ENCODE measurements around the gene SVEP1. TPM values are rescaled to one million over a fixed set of nuclear protein-coding genes. Genes with fewer than 3 reads are reported as not detected.

SVEP1 gene
- polyA plus RNA-seq, 1 of the 3 experiments (the other 2 are of a cell fraction), result 0.10 TPM

- H3K4me3 ChIP-seq (ENCODE audit: low read depth in 2 of 2, low read length in 1 of 2), result no peak overlapping the region
- no peak overlapping the region for H2AFZ ChIP-seq (ENCODE audit: low read depth)
- no peaks in the 10 kb centered on the region for H3K4me1 ChIP-seq (ENCODE audit: control insufficient read depth in 1 of 2, insufficient read depth in 2 of 2, low read depth in 1 of 2, low read length in 1 of 2)
- no peaks in the 10 kb centered on the region for H3K9me2 ChIP-seq
- WGBS (ENCODE audit: low lambda C conversion rate), result 20% methylated on average over 2 of the region's 2 CpGs
- H3K27me3 ChIP-seq (ENCODE audit: insufficient read depth), result no peaks in the 10 kb centered on the region
- no peaks in the 10 kb centered on the region for H4K20me1 ChIP-seq (ENCODE audit: insufficient read depth)
- H3K36me3 ChIP-seq (replicated peaks in 1 of 2; ENCODE audit: control insufficient read depth in 1 of 2, insufficient read depth in 2 of 2, low read length in 1 of 2), result no peaks in the 10 kb centered on the region
- H3K79me2 ChIP-seq (ENCODE audit: insufficient read depth), result no peaks in the 10 kb centered on the region
- ChIA-PET POLR2A (no interaction called here), CTCF (no interaction called here)
- TF ChIP-seq NFIC (IDR thresholded peaks at IDR 0.05; ENCODE audit: borderline replicate concordance), result no peak
- TF ChIP-seq FOSL2 (IDR thresholded peaks at IDR 0.05; ENCODE audit: borderline replicate concordance, low read depth), result no peak
- TF ChIP-seq NRF1 (IDR thresholded peaks at IDR 0.05; ENCODE audit: low read depth, low read length), result no peak
- TF ChIP-seq, protein P1, sequence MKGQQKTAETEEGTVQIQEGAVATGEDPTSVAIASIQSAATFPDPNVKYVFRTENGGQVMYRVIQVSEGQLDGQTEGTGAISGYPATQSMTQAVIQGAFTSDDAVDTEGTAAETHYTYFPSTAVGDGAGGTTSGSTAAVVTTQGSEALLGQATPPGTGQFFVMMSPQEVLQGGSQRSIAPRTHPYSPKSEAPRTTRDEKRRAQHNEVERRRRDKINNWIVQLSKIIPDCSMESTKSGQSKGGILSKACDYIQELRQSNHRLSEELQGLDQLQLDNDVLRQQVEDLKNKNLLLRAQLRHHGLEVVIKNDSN (IDR thresholded peaks at IDR 0.05; ENCODE audit: borderline replicate concordance, low read depth), result no peak
- no peaks in the 10 kb centered on the region for H3K9me3 ChIP-seq
- H3K4me2 ChIP-seq, result no peak overlapping the region
- no peak overlapping the region for H3K27ac ChIP-seq (ENCODE audit: low read depth in 2 of 2, low read length in 1 of 2)
- H3K9ac ChIP-seq, result no peak overlapping the region
- H3F3A ChIP-seq (replicated peaks; ENCODE audit: insufficient read depth), result no peaks in the 10 kb centered on the region
- no peak for DNase-seq
These were observed 165.1 kb downstream of the SVEP1 start for GRCh38 chr9:110414471-110414870.

DNA sequence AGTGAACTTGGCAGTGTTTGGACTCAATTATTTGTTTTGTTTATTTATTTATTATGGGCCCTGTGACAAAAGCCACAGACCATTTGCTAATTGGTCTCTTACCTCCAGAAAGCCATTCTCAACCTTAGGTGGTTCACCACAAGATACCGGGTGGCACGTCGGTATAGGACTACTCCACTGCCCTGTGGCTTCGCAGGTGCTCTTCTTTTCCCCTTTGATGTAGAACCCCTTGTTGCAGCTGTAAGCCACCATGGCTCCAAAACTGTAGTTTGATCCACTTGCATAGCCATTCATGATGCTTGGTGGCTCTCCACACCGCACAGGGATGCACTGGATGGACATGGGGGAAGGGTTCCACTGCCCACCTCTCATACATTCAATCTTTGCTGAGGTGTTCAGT, 168.6 kb downstream of the SVEP1 start:
- Histone ChIP-seq H3K4me2 (no peak overlapping the region), H3K9ac (no peak overlapping the region), H3K4me1 (ENCODE audit: control insufficient read depth in 1 of 2, insufficient read depth in 2 of 2, low read depth in 1 of 2, low read length in 1 of 2) (no peaks in the 10 kb centered on the region), H3K27ac (ENCODE audit: low read depth in 2 of 2, low read length in 1 of 2) (no peak overlapping the region), H3K9me2 (no peaks in the 10 kb centered on the region), H3K9me3 (no peaks in the 10 kb centered on the region), H4K20me1 (ENCODE audit: insufficient read depth) (no peaks in the 10 kb centered on the region), H3K79me2 (ENCODE audit: insufficient read depth) (no peaks in the 10 kb centered on the region), H3K36me3 (replicated peaks in 1 of 2; ENCODE audit: control insufficient read depth in 1 of 2, insufficient read depth in 2 of 2, low read length in 1 of 2) (no peaks in the 10 kb centered on the region), H3F3A (replicated peaks; ENCODE audit: insufficient read depth) (no peaks in the 10 kb centered on the region), H2AFZ (ENCODE audit: low read depth) (no peak overlapping the region), H3K27me3 (ENCODE audit: insufficient read depth) (no peaks in the 10 kb centered on the region; the same call in 1 of the 2 replicates), H3K4me3 (ENCODE audit: low read depth in 2 of 2, low read length in 1 of 2) (no peak overlapping the region)
- DNase-seq, result no peak
- ChIA-PET CTCF (interaction anchor here (1.6 kb wide), 1 partner anchor 213 kb away, joined by 4 read pairs; no protein-coding TSS in a partner anchor), POLR2A (no interaction called here)
- TF ChIP-seq ELF1 (IDR thresholded peaks at IDR 0.05) (no peak), POLR2AphosphoS5 (IDR thresholded peaks at IDR 0.05; ENCODE audit: low read depth, low read length) (no peak), CHD2 (IDR thresholded peaks at IDR 0.05; ENCODE audit: low read length, partially characterized antibody) (no peak), MXI1 (IDR thresholded peaks at IDR 0.05; ENCODE audit: low read depth, low read length) (no peak), NRF1 (IDR thresholded peaks at IDR 0.05; ENCODE audit: low read depth, low read length) (no peak)
- WGBS (ENCODE audit: low lambda C conversion rate), result 46% methylated on average over 5 of the region's 5 CpGs

GRCh38 chr9:110408598-110408997, 170.9 kb downstream of the SVEP1 start:
- WGBS (ENCODE audit: low lambda C conversion rate), result 39% methylated on average over 6 of the region's 7 CpGs
- H3K27me3 ChIP-seq (ENCODE audit: insufficient read depth), result no peaks in the 10 kb centered on the region; the same call in 1 of the 2 replicates
- H3K36me3 ChIP-seq (replicated peaks in 1 of 2; ENCODE audit: control insufficient read depth in 1 of 2, insufficient read depth in 2 of 2, low read length in 1 of 2), result no peaks in the 10 kb centered on the region
- no peaks in the 10 kb centered on the region for H3K9me3 ChIP-seq
- no peak for DNase-seq
- H3K27ac ChIP-seq (ENCODE audit: low read depth in 2 of 2, low read length in 1 of 2), result no peak overlapping the region
- H3K79me2 ChIP-seq (ENCODE audit: insufficient read depth), result no peaks in the 10 kb centered on the region
- no peak overlapping the region for H2AFZ ChIP-seq (ENCODE audit: low read depth)
- CTCF ChIA-PET, result interaction anchor here (0.9 to 1.2 kb wide), 2 partner anchors 19 to 166 kb away, joined by 3 read pairs; no protein-coding TSS in a partner anchor
- H3K4me1 ChIP-seq (ENCODE audit: control insufficient read depth in 1 of 2, insufficient read depth in 2 of 2, low read depth in 1 of 2, low read length in 1 of 2), result no peaks in the 10 kb centered on the region
- no peak overlapping the region for H3K9ac ChIP-seq
- no peaks in the 10 kb centered on the region for H3K9me2 ChIP-seq
- H4K20me1 ChIP-seq (ENCODE audit: insufficient read depth), result no peaks in the 10 kb centered on the region
- POLR2A ChIA-PET, result no interaction called here
- H3K4me3 ChIP-seq (ENCODE audit: low read depth in 2 of 2, low read length in 1 of 2), result no peak overlapping the region
- TF ChIP-seq YY1 (IDR thresholded peaks at IDR 0.05; ENCODE audit: low read depth) (no peak), NRF1 (IDR thresholded peaks at IDR 0.05; ENCODE audit: low read depth, low read length) (no peak), MXI1 (IDR thresholded peaks at IDR 0.05; ENCODE audit: low read depth, low read length) (no peak), JUND (IDR thresholded peaks at IDR 0.05) (no peak), RXRA (IDR thresholded peaks at IDR 0.05; ENCODE audit: borderline replicate concordance, low read depth) (no peak), RCOR1 (IDR thresholded peaks at IDR 0.05; ENCODE audit: low read length) (no peak), RFX5 (IDR thresholded peaks at IDR 0.05; ENCODE audit: low read length) (no peak), TAF1 (IDR thresholded peaks at IDR 0.05; ENCODE audit: borderline replicate concordance, low read depth, low read length) (no peak), SIN3A (IDR thresholded peaks at IDR 0.05; ENCODE audit: borderline replicate concordance, low read depth, low read length) (no peak), FOXM1 (IDR thresholded peaks at IDR 0.05; ENCODE audit: low read depth) (no peak), MEF2A (IDR thresholded peaks at IDR 0.05; ENCODE audit: borderline replicate concordance, low read depth) (no peak), RAD21 (IDR thresholded peaks at IDR 0.05; ENCODE audit: low read length) (no peak)
- TF ChIP-seq, protein P2, sequence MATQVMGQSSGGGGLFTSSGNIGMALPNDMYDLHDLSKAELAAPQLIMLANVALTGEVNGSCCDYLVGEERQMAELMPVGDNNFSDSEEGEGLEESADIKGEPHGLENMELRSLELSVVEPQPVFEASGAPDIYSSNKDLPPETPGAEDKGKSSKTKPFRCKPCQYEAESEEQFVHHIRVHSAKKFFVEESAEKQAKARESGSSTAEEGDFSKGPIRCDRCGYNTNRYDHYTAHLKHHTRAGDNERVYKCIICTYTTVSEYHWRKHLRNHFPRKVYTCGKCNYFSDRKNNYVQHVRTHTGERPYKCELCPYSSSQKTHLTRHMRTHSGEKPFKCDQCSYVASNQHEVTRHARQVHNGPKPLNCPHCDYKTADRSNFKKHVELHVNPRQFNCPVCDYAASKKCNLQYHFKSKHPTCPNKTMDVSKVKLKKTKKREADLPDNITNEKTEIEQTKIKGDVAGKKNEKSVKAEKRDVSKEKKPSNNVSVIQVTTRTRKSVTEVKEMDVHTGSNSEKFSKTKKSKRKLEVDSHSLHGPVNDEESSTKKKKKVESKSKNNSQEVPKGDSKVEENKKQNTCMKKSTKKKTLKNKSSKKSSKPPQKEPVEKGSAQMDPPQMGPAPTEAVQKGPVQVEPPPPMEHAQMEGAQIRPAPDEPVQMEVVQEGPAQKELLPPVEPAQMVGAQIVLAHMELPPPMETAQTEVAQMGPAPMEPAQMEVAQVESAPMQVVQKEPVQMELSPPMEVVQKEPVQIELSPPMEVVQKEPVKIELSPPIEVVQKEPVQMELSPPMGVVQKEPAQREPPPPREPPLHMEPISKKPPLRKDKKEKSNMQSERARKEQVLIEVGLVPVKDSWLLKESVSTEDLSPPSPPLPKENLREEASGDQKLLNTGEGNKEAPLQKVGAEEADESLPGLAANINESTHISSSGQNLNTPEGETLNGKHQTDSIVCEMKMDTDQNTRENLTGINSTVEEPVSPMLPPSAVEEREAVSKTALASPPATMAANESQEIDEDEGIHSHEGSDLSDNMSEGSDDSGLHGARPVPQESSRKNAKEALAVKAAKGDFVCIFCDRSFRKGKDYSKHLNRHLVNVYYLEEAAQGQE (IDR thresholded peaks at IDR 0.05; ENCODE audit: low read depth, low read length), result no peak
- no peaks in the 10 kb centered on the region for H3F3A ChIP-seq (replicated peaks; ENCODE audit: insufficient read depth)
- no peak overlapping the region for H3K4me2 ChIP-seq

Measured in SK-N-SH (cell line).